SK-N-SH (cell line): ENCODE results near the gene BBC3. TPM values are rescaled to one million over a fixed set of nuclear protein-coding genes. Genes with fewer than 3 reads are reported as not detected.

Experiments
- CTCF ChIA-PET: fragments of 300-600, 350-600 bp; formaldehyde crosslinking; extraction: SDS; loops from one replicate; lab custom pipeline; 2021; lab: Yijun Ruan, JAX
- POLR2A ChIA-PET: fragments of 350-600 bp; sonication (Branson Sonifier 250); formaldehyde crosslinking; extraction: SDS; loops from one replicate; lab custom pipeline; 2020; ENCODE audit warnings: antibody characterized with exemption, inconsistent platforms; lab: Yijun Ruan, JAX
- DNase-seq: peaks from one replicate; pipeline ENCODE4 v3.0.0; 2012
- H2AFZ ChIP-seq: fragments of 200-600 bp; sonication (generic); 2 replicates; pipeline ENCODE4 v1.8.1; 2016; ENCODE audit warnings: antibody characterized with exemption, mild to moderate bottlenecking, low read depth
- H3F3A ChIP-seq: fragments of 200-600 bp; sonication (generic); replicated peaks from 2 replicates; pipeline ENCODE3; 2016; ENCODE audit warnings: antibody characterized with exemption, mild to moderate bottlenecking; ENCODE audit not compliant: insufficient read depth
- H3K27ac ChIP-seq, 2 experiments: fragments of 200-500 bp in 1 of 2; fragments of 200-600 bp in 1 of 2; sonication (Bioruptor generic) in 1 of 2; sonication (generic), shearing (Covaris generic) in 1 of 2; 2 replicates each; pipeline versions ENCODE4 v1.5.1 to v1.6.1; 2014 to 2016; ENCODE audit warnings: low read depth in 2 of 2, inconsistent platforms in 1 of 2, low read length in 1 of 2, mild to moderate bottlenecking in 1 of 2, mixed read lengths in 1 of 2
- H3K27me3 ChIP-seq: fragments of 200-600 bp; sonication (generic), shearing (Covaris generic); 2 replicates; pipeline ENCODE4 v1.6.1; 2016; ENCODE audit warnings: mixed run types; ENCODE audit not compliant: insufficient read depth
- H3K36me3 ChIP-seq, 2 experiments: fragments of 200-500 bp in 1 of 2; fragments of 200-600 bp in 1 of 2; sonication (Bioruptor generic) in 1 of 2; sonication (generic) in 1 of 2; replicated peaks in 1 of 2; 2 replicates each; pipeline versions ENCODE3 to v1.5.1; 2014 to 2016; ENCODE audit warnings: low read length in 1 of 2, mild to moderate bottlenecking in 1 of 2; ENCODE audit not compliant: insufficient read depth in 2 of 2, control insufficient read depth in 1 of 2
- H3K4me1 ChIP-seq, 2 experiments: fragments of 200-500 bp in 1 of 2; fragments of 200-600 bp in 1 of 2; sonication (Bioruptor generic) in 1 of 2; sonication (generic), shearing (Covaris generic) in 1 of 2; 2 replicates each; pipeline versions ENCODE4 v1.5.1 to v1.6.1; 2014 to 2016; ENCODE audit warnings: low read depth in 1 of 2, low read length in 1 of 2, mixed run types in 1 of 2; ENCODE audit not compliant: insufficient read depth in 2 of 2, control insufficient read depth in 1 of 2
- H3K4me2 ChIP-seq: fragments of 200-600 bp; sonication (generic), shearing (Covaris generic); 2 replicates; pipeline ENCODE4 v1.6.1; 2017; ENCODE audit warnings: mixed run types
- H3K4me3 ChIP-seq, 2 experiments: fragments of 200-500 bp in 1 of 2; fragments of 200-600 bp in 1 of 2; sonication (Bioruptor generic) in 1 of 2; sonication (generic), shearing (Covaris generic) in 1 of 2; 2 replicates each; pipeline versions ENCODE4 v1.5.1 to v1.8.1; 2014 to 2016; ENCODE audit warnings: low read depth in 2 of 2, inconsistent platforms in 1 of 2, low read length in 1 of 2, mild to moderate bottlenecking in 1 of 2, mixed read lengths in 1 of 2, moderate library complexity in 1 of 2
- H3K79me2 ChIP-seq: fragments of 200-600 bp; sonication (generic); 2 replicates; pipeline ENCODE4 v1.8.1; 2017; ENCODE audit warnings: mild to moderate bottlenecking; ENCODE audit not compliant: insufficient read depth
- H3K9ac ChIP-seq: fragments of 200-600 bp; sonication (generic); 2 replicates; pipeline ENCODE4 v1.6.1; 2017; ENCODE audit warnings: mixed run types
- H3K9me2 ChIP-seq: fragments of 200-600 bp; sonication (generic); 2 replicates; pipeline ENCODE4 v1.6.1; 2017; ENCODE audit warnings: mixed run types
- H3K9me3 ChIP-seq: fragments of 200-600 bp; sonication (generic); 2 replicates; pipeline ENCODE4 v1.6.1; 2017; ENCODE audit warnings: mixed run types, mild to moderate bottlenecking, moderate library complexity
- H4K20me1 ChIP-seq: fragments of 200-600 bp; sonication (generic); 2 replicates; pipeline ENCODE4 v1.6.1; 2017; ENCODE audit warnings: mild to moderate bottlenecking, mixed run types; ENCODE audit not compliant: insufficient read depth
- CHD2 ChIP-seq: fragments of 150-350 bp; IDR thresholded peaks from 2 replicates; pipeline ENCODE4 v1.6.1; 2018; ENCODE audit warnings: low read length; ENCODE audit not compliant: partially characterized antibody
- ELF1 ChIP-seq: IDR thresholded peaks from 2 replicates; pipeline ENCODE4 v1.4.0; 2012
- EP300 ChIP-seq, 2 experiments: IDR thresholded peaks; 2 replicates each; pipeline versions ENCODE4 v1.4.0 to v1.6.1; 2012; ENCODE audit warnings: borderline replicate concordance in 1 of 2, low read depth in 1 of 2, low read length in 1 of 2
- EZH2phosphoT487 ChIP-seq: fragments of 200-600 bp; sonication (generic); IDR thresholded peaks from 2 replicates; pipeline ENCODE4 v1.6.1; 2017; ENCODE audit warnings: low read depth, mixed run types, mild to moderate bottlenecking, antibody characterized with exemption, moderate library complexity, borderline replicate concordance
- FOXJ3 ChIP-seq: sonication (generic); formaldehyde crosslinking; IDR thresholded peaks from 2 replicates; pipeline ENCODE4 v1.5.1; 2020; ENCODE audit warnings: mild to moderate bottlenecking, missing genetic modification reagents
- GATA2 ChIP-seq: sonication (generic); formaldehyde crosslinking; IDR thresholded peaks from 2 replicates; pipeline ENCODE4 v1.5.0; 2020; ENCODE audit warnings: mild to moderate bottlenecking, missing genetic modification reagents
- MEF2A ChIP-seq: IDR thresholded peaks from 2 replicates; pipeline ENCODE4 v1.4.0; 2012; ENCODE audit warnings: low read depth, borderline replicate concordance
- NFIC ChIP-seq: IDR thresholded peaks from 2 replicates; pipeline ENCODE4 v1.4.0; 2012; ENCODE audit warnings: borderline replicate concordance
- RXRA ChIP-seq: IDR thresholded peaks from 2 replicates; pipeline ENCODE4 v1.4.0; 2012; ENCODE audit warnings: low read depth, mild to moderate bottlenecking, borderline replicate concordance
- SIN3A ChIP-seq: IDR thresholded peaks from 2 replicates; pipeline ENCODE4 v1.6.1; 2012; ENCODE audit warnings: low read depth, mild to moderate bottlenecking, low read length, moderate library complexity, borderline replicate concordance
- TCF12 ChIP-seq: IDR thresholded peaks from 2 replicates; pipeline ENCODE4 v1.4.0; 2012
- TEAD4 ChIP-seq: IDR thresholded peaks from 2 replicates; pipeline ENCODE4 v1.4.0; 2012; ENCODE audit warnings: mild to moderate bottlenecking, borderline replicate concordance; ENCODE audit not compliant: insufficient read depth
- WGBS: methylation state at CpG from one replicate; pipeline ENCODE4 v1.1.6; 2017; ENCODE audit warnings: low lambda C conversion rate; 5-methylcytosine and 5-hydroxymethylcytosine counted together
- polyA plus RNA-seq, 3 experiments: library from polyadenylated mRNA; depleted of rRNA; stranded (reverse); fragments of >200 nt; gene quantifications; 2 replicates each; pipeline ENCODE4 v1.2.3, GENCODE V29; 2012
- TF ChIP-seq, protein P1 (sequence below): fragments of 150-350 bp; IDR thresholded peaks from 2 replicates; pipeline ENCODE4 v1.6.1; 2016; ENCODE audit warnings: mild to moderate bottlenecking, low read depth, low read length
- TF ChIP-seq, protein P2 (sequence below): fragments of 150-350 bp; IDR thresholded peaks from 2 replicates; pipeline ENCODE4 v1.6.1; 2017; ENCODE audit warnings: antibody characterized with exemption, low read length, low read depth, borderline replicate concordance
- TF ChIP-seq, protein P3 (sequence below): fragments of 200-600 bp; sonication (generic); IDR thresholded peaks from 2 replicates; pipeline ENCODE4 v1.6.1; 2017; ENCODE audit warnings: antibody characterized with exemption, mild to moderate bottlenecking, moderate library complexity
- TF ChIP-seq, protein P4 (sequence below): IDR thresholded peaks from 2 replicates; pipeline ENCODE4 v1.4.0; 2012; ENCODE audit warnings: low read depth, borderline replicate concordance
- TF ChIP-seq, protein P5 (sequence below): IDR thresholded peaks from 2 replicates; pipeline ENCODE4 v1.4.0; 2012; ENCODE audit warnings: low read depth, borderline replicate concordance

BBC3 gene
- polyA plus RNA-seq, 1 of the 3 experiments (the other 2 are of a cell fraction), result 14.5 TPM

DNA sequence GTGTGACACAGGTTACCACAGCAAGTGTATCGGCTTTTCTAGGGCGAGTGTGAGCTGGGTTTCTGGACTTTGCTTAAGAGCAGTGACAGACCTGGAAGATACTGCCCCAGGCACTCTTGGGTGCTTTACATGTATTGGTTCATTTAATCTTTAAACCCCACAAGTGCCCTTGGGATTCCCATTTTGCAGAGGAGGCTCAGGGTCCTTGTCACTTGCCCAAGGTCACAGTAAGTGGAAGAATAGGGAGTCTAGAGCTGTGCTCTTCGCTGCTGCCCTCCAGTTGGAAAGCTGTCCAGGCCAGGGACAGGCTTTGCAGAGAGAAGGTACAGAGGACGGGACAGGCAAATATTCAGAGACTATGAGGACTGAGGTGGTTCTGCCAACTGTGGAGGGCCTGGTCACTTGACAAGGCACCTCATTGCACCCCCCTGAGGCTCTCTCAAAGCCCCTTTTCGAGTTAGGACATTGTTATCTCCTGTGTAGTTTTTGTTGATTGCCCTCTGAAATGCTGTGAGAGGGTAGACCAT, 42.4 kb downstream of the BBC3 start:
- Histone ChIP-seq H3K79me2 (peaks cover 59% of the 10 kb centered on the region), H4K20me1 (peaks cover 24% of the 10 kb centered on the region; the same call in 1 of the 2 replicates), H3K27me3 (no peaks in the 10 kb centered on the region), H2AFZ (no peak overlapping the region), H3K9me3 (no peaks in the 10 kb centered on the region), H3K4me2 (no peak overlapping the region), H3K9me2 (no peaks in the 10 kb centered on the region), H3K36me3 (peaks cover 1 to 21% of the 10 kb centered on the region in 2 experiments), H3K4me3 (no peak overlapping the region), H3K4me1 (peaks cover 17 to 47% of the 10 kb centered on the region in 2 experiments; a peak in 3 of 4 replicates), H3K27ac (no peak overlapping the region), H3K9ac (no peak overlapping the region), H3F3A (peaks cover 33% of the 10 kb centered on the region)
- TF ChIP-seq, protein P1, sequence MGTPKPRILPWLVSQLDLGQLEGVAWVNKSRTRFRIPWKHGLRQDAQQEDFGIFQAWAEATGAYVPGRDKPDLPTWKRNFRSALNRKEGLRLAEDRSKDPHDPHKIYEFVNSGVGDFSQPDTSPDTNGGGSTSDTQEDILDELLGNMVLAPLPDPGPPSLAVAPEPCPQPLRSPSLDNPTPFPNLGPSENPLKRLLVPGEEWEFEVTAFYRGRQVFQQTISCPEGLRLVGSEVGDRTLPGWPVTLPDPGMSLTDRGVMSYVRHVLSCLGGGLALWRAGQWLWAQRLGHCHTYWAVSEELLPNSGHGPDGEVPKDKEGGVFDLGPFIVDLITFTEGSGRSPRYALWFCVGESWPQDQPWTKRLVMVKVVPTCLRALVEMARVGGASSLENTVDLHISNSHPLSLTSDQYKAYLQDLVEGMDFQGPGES, result no peak
- no peak for TF ChIP-seq ELF1
- no peak for TF ChIP-seq FOXJ3 (CRISPR knock-in tag)
- TF ChIP-seq, protein P2, sequence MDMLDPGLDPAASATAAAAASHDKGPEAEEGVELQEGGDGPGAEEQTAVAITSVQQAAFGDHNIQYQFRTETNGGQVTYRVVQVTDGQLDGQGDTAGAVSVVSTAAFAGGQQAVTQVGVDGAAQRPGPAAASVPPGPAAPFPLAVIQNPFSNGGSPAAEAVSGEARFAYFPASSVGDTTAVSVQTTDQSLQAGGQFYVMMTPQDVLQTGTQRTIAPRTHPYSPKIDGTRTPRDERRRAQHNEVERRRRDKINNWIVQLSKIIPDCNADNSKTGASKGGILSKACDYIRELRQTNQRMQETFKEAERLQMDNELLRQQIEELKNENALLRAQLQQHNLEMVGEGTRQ, result no peak
- TF ChIP-seq, protein P3, sequence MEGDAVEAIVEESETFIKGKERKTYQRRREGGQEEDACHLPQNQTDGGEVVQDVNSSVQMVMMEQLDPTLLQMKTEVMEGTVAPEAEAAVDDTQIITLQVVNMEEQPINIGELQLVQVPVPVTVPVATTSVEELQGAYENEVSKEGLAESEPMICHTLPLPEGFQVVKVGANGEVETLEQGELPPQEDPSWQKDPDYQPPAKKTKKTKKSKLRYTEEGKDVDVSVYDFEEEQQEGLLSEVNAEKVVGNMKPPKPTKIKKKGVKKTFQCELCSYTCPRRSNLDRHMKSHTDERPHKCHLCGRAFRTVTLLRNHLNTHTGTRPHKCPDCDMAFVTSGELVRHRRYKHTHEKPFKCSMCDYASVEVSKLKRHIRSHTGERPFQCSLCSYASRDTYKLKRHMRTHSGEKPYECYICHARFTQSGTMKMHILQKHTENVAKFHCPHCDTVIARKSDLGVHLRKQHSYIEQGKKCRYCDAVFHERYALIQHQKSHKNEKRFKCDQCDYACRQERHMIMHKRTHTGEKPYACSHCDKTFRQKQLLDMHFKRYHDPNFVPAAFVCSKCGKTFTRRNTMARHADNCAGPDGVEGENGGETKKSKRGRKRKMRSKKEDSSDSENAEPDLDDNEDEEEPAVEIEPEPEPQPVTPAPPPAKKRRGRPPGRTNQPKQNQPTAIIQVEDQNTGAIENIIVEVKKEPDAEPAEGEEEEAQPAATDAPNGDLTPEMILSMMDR, result no peak
- TF ChIP-seq EP300 (IDR thresholded peaks at IDR 0.05; ENCODE audit: borderline replicate concordance in 1 of 2, low read depth in 1 of 2, low read length in 1 of 2), result no peak
- TF ChIP-seq SIN3A, result no peak
- TF ChIP-seq, protein P4, sequence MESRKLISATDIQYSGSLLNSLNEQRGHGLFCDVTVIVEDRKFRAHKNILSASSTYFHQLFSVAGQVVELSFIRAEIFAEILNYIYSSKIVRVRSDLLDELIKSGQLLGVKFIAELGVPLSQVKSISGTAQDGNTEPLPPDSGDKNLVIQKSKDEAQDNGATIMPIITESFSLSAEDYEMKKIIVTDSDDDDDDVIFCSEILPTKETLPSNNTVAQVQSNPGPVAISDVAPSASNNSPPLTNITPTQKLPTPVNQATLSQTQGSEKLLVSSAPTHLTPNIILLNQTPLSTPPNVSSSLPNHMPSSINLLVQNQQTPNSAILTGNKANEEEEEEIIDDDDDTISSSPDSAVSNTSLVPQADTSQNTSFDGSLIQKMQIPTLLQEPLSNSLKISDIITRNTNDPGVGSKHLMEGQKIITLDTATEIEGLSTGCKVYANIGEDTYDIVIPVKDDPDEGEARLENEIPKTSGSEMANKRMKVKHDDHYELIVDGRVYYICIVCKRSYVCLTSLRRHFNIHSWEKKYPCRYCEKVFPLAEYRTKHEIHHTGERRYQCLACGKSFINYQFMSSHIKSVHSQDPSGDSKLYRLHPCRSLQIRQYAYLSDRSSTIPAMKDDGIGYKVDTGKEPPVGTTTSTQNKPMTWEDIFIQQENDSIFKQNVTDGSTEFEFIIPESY, result no peak
- TF ChIP-seq GATA2 (CRISPR knock-in tag), result no peak
- no peak for TF ChIP-seq TEAD4
- TF ChIP-seq NFIC, result no peak
- no peak for TF ChIP-seq EZH2phosphoT487
- TF ChIP-seq, protein P5, sequence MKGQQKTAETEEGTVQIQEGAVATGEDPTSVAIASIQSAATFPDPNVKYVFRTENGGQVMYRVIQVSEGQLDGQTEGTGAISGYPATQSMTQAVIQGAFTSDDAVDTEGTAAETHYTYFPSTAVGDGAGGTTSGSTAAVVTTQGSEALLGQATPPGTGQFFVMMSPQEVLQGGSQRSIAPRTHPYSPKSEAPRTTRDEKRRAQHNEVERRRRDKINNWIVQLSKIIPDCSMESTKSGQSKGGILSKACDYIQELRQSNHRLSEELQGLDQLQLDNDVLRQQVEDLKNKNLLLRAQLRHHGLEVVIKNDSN, result no peak
- no peak for TF ChIP-seq MEF2A
- no peak for TF ChIP-seq CHD2
- no peak for TF ChIP-seq RXRA
- no peak for TF ChIP-seq TCF12
- WGBS, result 87% methylated on average over 5 of the region's 5 CpGs
- CTCF ChIA-PET, result interaction anchor here (0.6 to 5.8 kb wide), 6 partner anchors 19 to 109 kb away, joined by 3 to 41 read pairs (median 7); no protein-coding TSS in a partner anchor
- POLR2A ChIA-PET, result no interaction called here
- DNase-seq, result no peak
